SU-DHL-6 (cell line): Measurements from ENCODE around the gene LHFPL3.
"Not testable (repeated sequence)": the region's sequence is repeated elsewhere in the genome, so short reads cannot be mapped to it uniquely, and the experiment has no call there.

ENCODE experiments used
- CTCF ChIP-seq: fragments of 200-600 bp; sonication (generic); IDR thresholded peaks from one replicate; pipeline ENCODE4 v1.5.1; 2017; ENCODE audit warnings: antibody characterized with exemption, mild to moderate bottlenecking, low read length, moderate library complexity; ENCODE audit not compliant: insufficient read depth, poor library complexity, severe bottlenecking
- EZH2phosphoT487 ChIP-seq: fragments of 200-600 bp; sonication (generic), shearing (Covaris generic); conservative IDR thresholded peaks from 2 replicates; pipeline ENCODE4 v1.6.1; 2018; ENCODE audit warnings: mild to moderate bottlenecking, antibody characterized with exemption, low read length, moderate library complexity, mixed read lengths

DNA sequence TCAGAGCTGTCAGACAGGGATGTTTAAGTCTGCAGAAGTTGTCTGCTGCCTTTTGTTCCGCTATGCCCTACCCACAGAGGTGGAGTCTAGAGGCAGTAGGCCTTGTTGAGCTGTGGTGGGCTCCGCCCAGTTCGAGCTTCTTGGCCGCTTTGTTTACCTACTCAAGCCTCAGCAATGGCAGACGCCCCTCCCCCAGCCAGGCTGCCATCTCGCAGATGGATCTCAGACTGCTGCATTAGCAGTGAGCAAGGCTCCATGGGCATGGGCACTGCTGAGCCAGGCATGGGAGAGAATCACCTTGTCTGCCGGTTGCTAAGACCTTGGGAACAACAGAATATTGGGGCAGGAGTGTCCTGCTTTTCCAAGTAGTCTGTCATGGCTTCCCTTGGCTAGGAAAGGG, 267.2 kb downstream of the LHFPL3 start:
- not testable (repeated sequence) for TF ChIP-seq CTCF, EZH2phosphoT487
